ENCODE data around the gene PRTFDC1. TPM values are rescaled to one million over a fixed set of nuclear protein-coding genes. Genes with fewer than 3 reads are reported as not detected.

Gene PRTFDC1
- total and polyA plus RNA-seq, 2 of the 8 experiments (the other 6 are each of a cell fraction or from before 2014, with no cell fraction given): 5.9 to 6.6 TPM

DNA sequence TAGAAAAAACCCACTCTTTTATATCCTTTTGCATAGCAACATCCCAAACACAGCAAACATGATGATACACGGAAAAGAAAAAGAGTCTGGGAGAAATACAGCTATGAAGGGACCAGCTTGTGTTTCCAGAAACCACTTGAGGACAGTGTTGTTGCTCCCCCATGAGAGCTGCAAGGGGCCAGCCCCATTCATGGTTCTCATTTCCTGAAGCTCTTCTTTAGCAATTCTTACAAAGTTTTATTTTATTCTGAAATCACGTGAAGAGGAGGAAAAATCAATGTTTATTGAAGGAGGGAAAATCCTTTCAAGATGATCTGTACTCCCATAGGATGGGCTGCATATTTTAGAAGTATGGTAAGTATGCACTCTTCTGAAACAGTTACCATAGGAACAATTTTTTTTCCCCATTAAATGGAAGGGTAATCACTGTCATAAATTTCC lies 17.5 kb upstream of the PRTFDC1 start:
- Histone ChIP-seq H3K23ac (ENCODE audit: insufficient read length) (no peak overlapping the region), H4K8ac (ENCODE audit: extremely low read depth, insufficient read depth, low read length) (no peak overlapping the region), H3K18ac (ENCODE audit: extremely low read depth, low read length) (no peak overlapping the region), H3K14ac (ENCODE audit: insufficient read length) (no peak overlapping the region), H2AFZ (ENCODE audit: low read length) (no peak overlapping the region), H3K79me1 (ENCODE audit: low read depth, low read length) (no peaks in the 10 kb centered on the region), H3K56ac (replicated peaks; ENCODE audit: insufficient read length, low read depth, low read length) (no peak overlapping the region), H3K9ac (replicated peaks in 1 of 4; ENCODE audit: extremely low read depth in 1 of 4, low read depth in 3 of 4, low read length in 3 of 4) (no peak overlapping the region), H4K20me1 (replicated peaks in 1 of 2; ENCODE audit: control insufficient read depth in 1 of 2, insufficient read depth in 2 of 2, low read length in 2 of 2) (peaks cover 0 to 4% of the 10 kb centered on the region in 2 experiments), H2AK5ac (ENCODE audit: low read depth, low read length) (no peak overlapping the region), H3K36me3 (ENCODE audit: control insufficient read depth in 2 of 4, insufficient read depth in 4 of 4, low read length in 3 of 4) (no peaks in the 10 kb centered on the region), H3K4me3 (ENCODE audit: extremely low read depth in 1 of 4, insufficient read depth in 2 of 4, low read depth in 3 of 4, low read length in 4 of 4) (no peak overlapping the region), H3K4ac (replicated peaks; ENCODE audit: insufficient read length, low read depth, low read length) (no peak overlapping the region), H3K9me3 (ENCODE audit: insufficient read depth in 2 of 2, low read depth in 1 of 2, low read length in 1 of 2) (no peaks in the 10 kb centered on the region), H2BK12ac (ENCODE audit: low read depth, low read length) (no peak overlapping the region), H2BK15ac (ENCODE audit: low read length) (no peak overlapping the region), H3K4me1 (replicated peaks in 1 of 4; ENCODE audit: control insufficient read depth in 3 of 4, insufficient read depth in 4 of 4, low read length in 3 of 4) (no peaks in the 10 kb centered on the region), H4K91ac (replicated peaks; ENCODE audit: insufficient read length, low read length) (no peak overlapping the region), H3K27me3 (replicated peaks in 1 of 4; ENCODE audit: control insufficient read depth in 3 of 4, extremely low read depth in 1 of 4, insufficient read depth in 3 of 4, low read length in 3 of 4) (no peaks in the 10 kb centered on the region), H3K4me2 (ENCODE audit: insufficient read depth in 1 of 2, low read depth in 2 of 2, low read length in 2 of 2) (no peak overlapping the region), H3K27ac (ENCODE audit: low read depth, low read length) (no peak overlapping the region), H2BK120ac (replicated peaks; ENCODE audit: low read depth, low read length) (no peak overlapping the region), H2BK20ac (ENCODE audit: low read length) (no peak overlapping the region), H3K23me2 (ENCODE audit: low read depth, low read length) (peaks cover 4% of the 10 kb centered on the region; the same call in 1 of the 2 replicates), H4K5ac (ENCODE audit: insufficient read length, low read depth, low read length) (no peak overlapping the region), H2BK5ac (ENCODE audit: low read depth, low read length) (no peak overlapping the region), H3K79me2 (ENCODE audit: control insufficient read depth in 1 of 2, insufficient read depth in 2 of 2, low read length in 2 of 2) (no peaks in the 10 kb centered on the region)
- ChIA-PET POLR2A (ENCODE audit: partially characterized antibody) (interaction anchor here (1.4 kb wide), 1 partner anchor 16 kb away, joined by 4 read pairs; no protein-coding TSS in a partner anchor), CTCF (ENCODE audit: partially characterized antibody) (interaction anchor here (1.3 to 1.6 kb wide), 2 partner anchors 12 to 31 kb away, joined by 3 to 9 read pairs; no protein-coding TSS in a partner anchor)
- no peak for FAIRE-seq
- no peak for DNase-seq (ENCODE audit: low read depth in 1 of 2, low spot score in 2 of 2)
- WGBS, 2 experiments (ENCODE audit: extremely low coverage in 1 of 2, insufficient coverage in 1 of 2, insufficient read length in 1 of 2, insufficient replicate concordance in 2 of 2, low coverage in 1 of 2, low lambda C conversion rate in 2 of 2, missing lambda C conversion rate in 1 of 2): 91% methylated on average over 2 of the region's 2 CpGs; no CpG with 5 or more reads in 1 of the 2 experiments
- TF ChIP-seq CBX8 (IDR thresholded peaks at IDR 0.05; ENCODE audit: borderline replicate concordance, low read depth, low read length) (no peak), SRF (IDR thresholded peaks at IDR 0.05; ENCODE audit: low read depth, low read length) (no peak), FOSL1 (IDR thresholded peaks at IDR 0.05; ENCODE audit: insufficient read depth, low read depth, low read length) (no peak), RFX5 (IDR thresholded peaks at IDR 0.05; ENCODE audit: borderline replicate concordance, low read depth, low read length) (no peak), SAP30 (IDR thresholded peaks at IDR 0.05; ENCODE audit: insufficient read depth, insufficient replicate concordance, low read length) (no peak), JUN (IDR thresholded peaks at IDR 0.05; ENCODE audit: low read depth, low read length) (no peak), NANOG (IDR thresholded peaks at IDR 0.05; ENCODE audit: insufficient read depth, low read depth, low read length, poor library complexity, severe bottlenecking) (no peak), TAF7 (optimal IDR thresholded peaks at IDR 0.05; ENCODE audit: borderline replicate concordance, low read depth, low read length) (no peak), BCL11A (IDR thresholded peaks at IDR 0.05; ENCODE audit: low read depth in 2 of 2, low read length in 2 of 2) (no peak), TBP (IDR thresholded peaks at IDR 0.05; ENCODE audit: low read depth, low read length) (no peak)
- TF ChIP-seq, protein P1, sequence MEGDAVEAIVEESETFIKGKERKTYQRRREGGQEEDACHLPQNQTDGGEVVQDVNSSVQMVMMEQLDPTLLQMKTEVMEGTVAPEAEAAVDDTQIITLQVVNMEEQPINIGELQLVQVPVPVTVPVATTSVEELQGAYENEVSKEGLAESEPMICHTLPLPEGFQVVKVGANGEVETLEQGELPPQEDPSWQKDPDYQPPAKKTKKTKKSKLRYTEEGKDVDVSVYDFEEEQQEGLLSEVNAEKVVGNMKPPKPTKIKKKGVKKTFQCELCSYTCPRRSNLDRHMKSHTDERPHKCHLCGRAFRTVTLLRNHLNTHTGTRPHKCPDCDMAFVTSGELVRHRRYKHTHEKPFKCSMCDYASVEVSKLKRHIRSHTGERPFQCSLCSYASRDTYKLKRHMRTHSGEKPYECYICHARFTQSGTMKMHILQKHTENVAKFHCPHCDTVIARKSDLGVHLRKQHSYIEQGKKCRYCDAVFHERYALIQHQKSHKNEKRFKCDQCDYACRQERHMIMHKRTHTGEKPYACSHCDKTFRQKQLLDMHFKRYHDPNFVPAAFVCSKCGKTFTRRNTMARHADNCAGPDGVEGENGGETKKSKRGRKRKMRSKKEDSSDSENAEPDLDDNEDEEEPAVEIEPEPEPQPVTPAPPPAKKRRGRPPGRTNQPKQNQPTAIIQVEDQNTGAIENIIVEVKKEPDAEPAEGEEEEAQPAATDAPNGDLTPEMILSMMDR (IDR thresholded peaks at IDR 0.05; ENCODE audit: control extremely low read depth in 1 of 3, insufficient read depth in 1 of 3, low read depth in 1 of 3, low read length in 3 of 3): no peak

All from H1 (cell line).